Adrenal gland (tissue), 5 donors: Measurements from ENCODE around the gene NLRP9.

Experiments
- CTCF ChIP-seq, 6 experiments: fragments of 450-650 bp in 4 of 6; fragments of 200-600 bp in 2 of 6; sonication (generic) in 1 of 6; IDR thresholded peaks; 1 replicate in 5 of 6; 2 replicates in 1 of 6; pipeline versions ENCODE4 v1.5.1 to v1.8.0; 2016 to 2021; ENCODE audit warnings: antibody characterized with exemption in 6 of 6, mild to moderate bottlenecking in 2 of 6, moderate library complexity in 1 of 6
- POLR2A ChIP-seq, 2 donors: fragments of 450-650 bp; IDR thresholded peaks; one replicate each; pipeline ENCODE4 v1.6.1; 2017; ENCODE audit warnings: antibody characterized with exemption in 2 of 2, mild to moderate bottlenecking in 2 of 2, moderate library complexity in 1 of 2
- donor health status: DM: no; HTN: no; CAD: no.

GRCh38 chr19:55690109-55690768 is 48.0 kb downstream of the NLRP9 start:
- TF ChIP-seq CTCF (IDR thresholded peaks at IDR 0.05) = no peak
- TF ChIP-seq POLR2A (IDR thresholded peaks at IDR 0.05) = no peak
